HG02981 (cell line): ENCODE measurements around the gene ZMAT2.
A peak's percentile ranks its signal among the peaks of the same experiment; 100 is the strongest.
"Not testable (repeated sequence)": the region's sequence is repeated elsewhere in the genome, so short reads cannot be mapped to it uniquely, and the experiment has no call there.

ENCODE experiments used
- ATAC-seq: cut with Tn5 transposase; IDR thresholded peaks from one replicate; pipeline ENCODE4 v1.9.1; 2021; ENCODE audit warnings: mild to moderate bottlenecking, moderate library complexity; ENCODE audit not compliant: unreplicated experiment

Gene ZMAT2, protein sequence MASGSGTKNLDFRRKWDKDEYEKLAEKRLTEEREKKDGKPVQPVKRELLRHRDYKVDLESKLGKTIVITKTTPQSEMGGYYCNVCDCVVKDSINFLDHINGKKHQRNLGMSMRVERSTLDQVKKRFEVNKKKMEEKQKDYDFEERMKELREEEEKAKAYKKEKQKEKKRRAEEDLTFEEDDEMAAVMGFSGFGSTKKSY

GRCh38 chr5:140700177-140701144 lies at the start of gene ZMAT2:
ZMAT2 (plus strand) TSS chr5:140700447; CDS start chr5:140700461, 14 bp downstream.
- peak; percentile 97 for ATAC-seq

DNA sequence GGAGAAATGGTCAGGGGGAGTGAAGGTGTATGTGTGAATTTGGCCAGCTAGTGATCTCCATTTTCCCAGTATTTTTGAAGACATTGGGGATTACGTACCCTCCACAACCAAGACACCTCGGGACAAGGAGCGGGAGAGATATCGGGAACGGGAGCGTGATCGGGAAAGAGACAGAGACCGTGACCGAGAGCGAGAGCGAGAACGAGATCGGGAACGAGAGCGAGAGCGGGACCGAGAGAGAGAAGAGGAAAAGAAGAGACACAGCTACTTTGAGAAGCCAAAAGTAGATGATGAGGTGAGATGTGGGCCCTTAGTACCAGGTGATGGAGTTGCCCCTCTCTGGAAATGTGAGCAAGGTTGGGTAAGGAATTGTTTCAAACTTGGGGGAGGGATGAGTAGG lies 41.4 kb upstream of the ZMAT2 start:
- no peak for ATAC-seq

- not testable (repeated sequence) for ATAC-seq
Measured at GRCh38 chr5:140660371-140660770, 39.9 kb upstream of the ZMAT2 start.

DNA sequence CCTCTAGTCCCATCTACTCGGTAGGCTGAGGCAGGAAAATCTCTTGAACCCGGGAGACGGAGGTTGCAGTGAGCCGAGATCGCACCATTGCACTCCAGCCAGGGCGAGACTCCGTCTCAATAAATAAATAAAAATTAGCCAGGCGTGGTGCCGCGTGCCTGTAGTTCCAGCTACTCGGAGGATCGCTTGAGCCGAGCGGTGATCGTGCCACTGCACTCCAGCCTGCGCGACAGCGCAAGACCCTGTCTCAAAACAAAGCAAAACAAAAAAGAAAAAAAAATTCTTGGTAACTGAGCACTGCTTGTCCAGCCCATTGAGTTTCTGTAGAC lies 36.3 kb upstream of the ZMAT2 start:
- no peak for ATAC-seq

- peak; percentile 97 for ATAC-seq
Measured at GRCh38 chr5:140664359-140665119, 35.7 kb upstream of the ZMAT2 start, which contains the start of gene WDR55. WDR55 (plus strand) TSS chr5:140664904; CDS start chr5:140664913, 9 bp downstream.

GRCh38 chr5:140671035-140671434 lies 29.2 kb upstream of the ZMAT2 start:
- not testable (repeated sequence) for ATAC-seq

- no peak for ATAC-seq
Measured at GRCh38 chr5:140671472-140672125, 28.6 kb upstream of the ZMAT2 start.

DNA sequence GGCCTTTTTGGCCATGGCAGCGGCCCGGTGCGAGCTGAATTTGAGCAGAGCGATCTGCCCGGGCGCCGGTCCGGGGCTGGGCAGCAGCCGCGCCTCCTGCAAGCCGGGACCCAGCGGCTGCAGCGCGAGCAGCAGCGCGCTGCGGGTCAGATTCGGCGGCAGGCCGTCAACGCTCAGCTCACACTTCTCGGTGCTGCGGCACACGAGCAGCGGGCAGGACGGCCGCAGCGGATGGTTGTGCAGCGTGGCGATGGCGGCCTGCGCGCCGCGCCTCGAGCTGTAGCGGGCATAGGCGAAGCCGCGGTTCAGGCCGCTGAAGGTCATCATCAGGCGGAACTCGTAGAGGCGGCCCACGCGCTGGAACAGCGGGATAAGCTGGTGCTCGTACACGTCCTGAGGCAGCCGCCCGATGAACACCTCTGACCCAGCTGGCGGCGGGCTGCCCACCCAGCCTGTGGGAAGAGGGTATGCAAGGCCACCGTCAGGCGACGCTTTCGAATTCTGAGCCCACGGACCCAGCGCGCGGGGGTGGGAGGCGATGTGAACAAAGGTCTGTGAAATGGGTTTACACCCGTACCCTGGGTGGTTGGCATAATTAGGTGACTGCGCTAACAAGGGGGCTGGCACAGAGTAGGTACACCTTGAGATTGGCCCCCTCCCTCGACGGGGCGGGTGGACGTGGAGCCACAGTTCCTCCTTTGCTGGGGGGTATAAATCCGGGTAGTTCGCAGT lies 27.6 kb upstream of the ZMAT2 start:
- no peak for ATAC-seq

GRCh38 chr5:140673187-140673976 lies 26.9 kb upstream of the ZMAT2 start, which contains the start of gene DND1:
DND1 (minus strand) TSS chr5:140673576; CDS start chr5:140673542, 34 bp downstream.
- ATAC-seq, result no peak

DNA sequence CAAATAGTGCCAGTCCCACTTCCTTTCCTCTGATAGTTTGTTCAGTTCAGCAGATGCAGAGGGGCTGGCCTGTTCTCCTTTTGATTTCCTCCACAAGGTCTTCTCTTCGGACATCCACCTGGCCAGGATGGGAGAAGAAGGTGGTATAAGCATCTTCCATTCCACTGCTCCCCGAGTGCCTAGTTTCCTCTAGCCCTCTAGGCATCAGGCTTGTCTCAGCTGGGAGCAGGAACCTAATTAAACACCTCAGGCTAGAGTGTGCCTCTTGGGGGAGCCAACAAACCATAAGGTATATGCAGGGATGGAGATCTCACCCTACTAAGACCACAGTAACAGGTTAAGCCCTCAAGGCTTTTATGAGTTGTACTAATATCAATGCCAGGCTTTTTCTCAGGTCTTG lies 26.0 kb upstream of the ZMAT2 start:
- no peak for ATAC-seq

- no peak for ATAC-seq
Measured at GRCh38 chr5:140674629-140675028, 25.6 kb upstream of the ZMAT2 start.

GRCh38 chr5:140677947-140678346 lies 22.3 kb upstream of the ZMAT2 start:
- ATAC-seq, result peak; percentile 74

- no peak for ATAC-seq
Measured at GRCh38 chr5:140678993-140679392, 21.3 kb upstream of the ZMAT2 start.

GRCh38 chr5:140690376-140690932 lies 9.8 kb upstream of the ZMAT2 start:
- ATAC-seq, result peak; percentile 3

- peak; percentile 97 for ATAC-seq
Measured at GRCh38 chr5:140690941-140691924, 9.0 kb upstream of the ZMAT2 start, which contains the start of the genes HARS1 and HARS2. HARS1 (minus strand) TSS chr5:140691370; CDS start chr5:140691304, 66 bp downstream. HARS2 (plus strand) TSS chr5:140691455; CDS start chr5:140691649, 194 bp downstream.

DNA sequence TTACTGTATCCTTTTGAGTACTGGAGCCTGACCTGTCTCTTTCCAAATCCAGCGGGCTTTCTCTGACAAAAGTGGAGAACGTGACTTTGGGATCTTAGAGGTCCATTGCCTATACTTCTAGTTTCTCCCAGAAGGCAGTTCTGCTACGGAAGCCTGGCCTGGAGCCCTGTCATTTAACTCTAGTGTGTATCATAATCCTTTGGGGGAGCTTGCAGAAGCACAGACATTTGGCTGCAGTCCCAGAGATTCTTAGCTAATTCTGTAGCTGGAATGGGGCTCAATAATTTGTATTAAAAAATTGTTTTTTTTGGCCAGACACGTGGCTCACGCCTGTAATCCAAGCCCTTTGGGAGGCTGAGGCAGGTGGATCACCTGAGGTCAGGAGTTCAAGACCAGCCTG lies 6.0 kb upstream of the ZMAT2 start:
- no peak for ATAC-seq

GRCh38 chr5:140696891-140697492 lies 3.3 kb upstream of the ZMAT2 start:
- ATAC-seq, result no peak
